CD4-positive, alpha-beta memory T cell (primary cell): ENCODE results near the gene DDN. TPM values are rescaled to one million over a fixed set of nuclear protein-coding genes. Genes with fewer than 3 reads are reported as not detected.

Experiments
- CTCF ChIA-PET: fragments of 350-600 bp; sonication (Branson Sonifier 250); formaldehyde crosslinking; loops from one replicate; lab custom pipeline; 2021; ENCODE audit warnings: inconsistent platforms; ENCODE audit not compliant: partially characterized antibody; lab: Charles Lee
- POLR2A ChIA-PET: fragments of 350-600 bp; sonication (Branson Sonifier 250); formaldehyde crosslinking; loops from one replicate; lab custom pipeline; 2021; ENCODE audit not compliant: partially characterized antibody; lab: Charles Lee
- DNase-seq, 5 donors: peaks; one replicate each; pipeline versions ENCODE4 v3.0.0 to v3.0.0-alpha.2; 2020 to 2022; ENCODE audit warnings: mixed read lengths in 1 of 5
- H3K27ac ChIP-seq: one replicate; pipeline ENCODE4 v1.7.0; 2013; ENCODE audit warnings: low read depth, low read length
- H3K27me3 ChIP-seq: 2 replicates; pipeline ENCODE4 v1.7.0; 2013; ENCODE audit warnings: mild to moderate bottlenecking, low read length, moderate library complexity; ENCODE audit not compliant: insufficient read depth
- H3K36me3 ChIP-seq: 2 replicates; pipeline ENCODE4 v1.7.0; 2013; ENCODE audit warnings: mild to moderate bottlenecking, low read length, moderate library complexity; ENCODE audit not compliant: insufficient read depth
- H3K4me1 ChIP-seq: 2 replicates; pipeline ENCODE4 v1.7.0; 2013; ENCODE audit warnings: mild to moderate bottlenecking, low read length, moderate library complexity; ENCODE audit not compliant: insufficient read depth
- H3K4me3 ChIP-seq, 2 donors: one replicate each; pipeline ENCODE4 v1.7.0; 2013; ENCODE audit warnings: low read length in 2 of 2, mild to moderate bottlenecking in 1 of 2
- H3K9me3 ChIP-seq, 2 donors: one replicate each; pipeline ENCODE4 v1.7.0; 2013; ENCODE audit warnings: low read length in 2 of 2, control low read depth in 1 of 2; ENCODE audit not compliant: control insufficient read depth in 1 of 2
- H3K27ac Mint-ChIP-seq, 7 donors: one replicate each; pipeline ENCODE4 v1.8.0; 2020 to 2021; ENCODE audit warnings: mixed read lengths in 7 of 7, mild to moderate bottlenecking in 6 of 7, inconsistent platforms in 3 of 7, moderate library complexity in 3 of 7
- H3K27me3 Mint-ChIP-seq, 2 donors: one replicate each; pipeline ENCODE4 v1.8.0; 2020 to 2021; ENCODE audit warnings: mixed read lengths in 2 of 2
- H3K36me3 Mint-ChIP-seq, 2 donors: one replicate each; pipeline ENCODE4 v1.8.0; 2020 to 2021; ENCODE audit warnings: mixed read lengths in 2 of 2, inconsistent platforms in 1 of 2, mild to moderate bottlenecking in 1 of 2
- H3K4me1 Mint-ChIP-seq, 4 donors: one replicate each; pipeline ENCODE4 v1.8.0; 2020 to 2021; ENCODE audit warnings: mixed read lengths in 4 of 4, mild to moderate bottlenecking in 1 of 4
- H3K4me3 Mint-ChIP-seq, 8 donors: one replicate each; pipeline ENCODE4 v1.8.0; 2020 to 2021; ENCODE audit warnings: mixed read lengths in 8 of 8, mild to moderate bottlenecking in 7 of 8, moderate library complexity in 6 of 8, inconsistent platforms in 3 of 8
- H3K9me3 Mint-ChIP-seq, 8 donors: one replicate each; pipeline ENCODE4 v1.8.0; 2020 to 2021; ENCODE audit warnings: mixed read lengths in 8 of 8, mild to moderate bottlenecking in 5 of 8, inconsistent platforms in 3 of 8, moderate library complexity in 1 of 8
- intact Hi-C: fragments of 100-400 bp; cut with micrococcal nuclease; formaldehyde crosslinking; loops from one replicate; pipeline ENCODE4 v1.15.1; 2023
- polyA plus RNA-seq, 2 donors: library from polyadenylated mRNA; unstranded; fragments of 300-500 nt; fragmentation: Illumina TruSeq; gene quantifications; one replicate each; pipeline ENCODE4 v1.2.3, GENCODE V29; 2021
- total RNA-seq, 2 experiments: library from RNA; stranded (reverse); gene quantifications; one replicate each; pipeline ENCODE4 v1.2.3, GENCODE V29; 2021

DDN gene
- total and polyA plus RNA-seq, 4 experiments from 2014 or later: not detected

- Histone ChIP-seq H3K4me3 (no peak overlapping the region), H3K9me3 (no peaks in the 10 kb centered on the region), H3K27me3 (no peaks in the 10 kb centered on the region), H3K27ac (no peak overlapping the region), H3K4me1 (peaks cover 15% of the 10 kb centered on the region), H3K36me3 (peaks cover 20% of the 10 kb centered on the region)
- H3K27me3 Mint-ChIP-seq: no peaks in the 10 kb centered on the region
- H3K9me3 Mint-ChIP-seq: no peaks in the 10 kb centered on the region
- peaks cover 14 to 38% (median 25%) of the 10 kb centered on the region in 4 donors for H3K4me1 Mint-ChIP-seq
- DNase-seq: no peak
- H3K27ac Mint-ChIP-seq: peak overlapping the region in 1 of 7 donors; percentile 29
- peaks cover 43 to 48% of the 10 kb centered on the region in 2 donors for H3K36me3 Mint-ChIP-seq
- ChIA-PET CTCF (interaction anchor here (0.8 to 6.3 kb wide), 5 partner anchors 13 to 36 kb away, joined by 3 to 67 read pairs (median 6); partner anchors contain the start of genes DDN and WNT1), POLR2A (no interaction called here)
- intact Hi-C loops: no loop called here
- H3K4me3 Mint-ChIP-seq: no peak overlapping the region
These were observed 14.3 kb upstream of the DDN start for GRCh38 chr12:49013428-49013827.

GRCh38 chr12:49012739-49013138 lies 13.6 kb upstream of the DDN start:
- Mint-ChIP-seq H3K36me3 (peaks cover 42 to 55% of the 10 kb centered on the region in 2 donors), H3K27me3 (no peaks in the 10 kb centered on the region), H3K9me3 (no peaks in the 10 kb centered on the region), H3K4me1 (peaks cover 13 to 32% (median 20%) of the 10 kb centered on the region in 4 donors), H3K27ac (no peak overlapping the region), H3K4me3 (no peak overlapping the region)
- no peak overlapping the region for H3K27ac ChIP-seq
- no peak for DNase-seq
- ChIA-PET POLR2A (interaction anchor here (2.0 kb wide), 1 partner anchor 15 kb away, joined by 8 read pairs; no protein-coding TSS in a partner anchor), CTCF (interaction anchor here (0.6 to 6.3 kb wide), 5 partner anchors 12 to 35 kb away, joined by 3 to 67 read pairs (median 4); partner anchors contain the start of genes DDN and WNT1)
- peaks cover 10% of the 10 kb centered on the region for H3K4me1 ChIP-seq
- H3K4me3 ChIP-seq: no peak overlapping the region
- H3K27me3 ChIP-seq: no peaks in the 10 kb centered on the region
- peaks cover 20% of the 10 kb centered on the region for H3K36me3 ChIP-seq
- intact Hi-C loops: no loop called here
- H3K9me3 ChIP-seq: no peaks in the 10 kb centered on the region

- POLR2A ChIA-PET: interaction anchor here (0.9 kb wide), 1 partner anchor 18 kb away, joined by 3 read pairs; no protein-coding TSS in a partner anchor
- H3K9me3 ChIP-seq: no peaks in the 10 kb centered on the region
- no peaks in the 10 kb centered on the region for H3K4me1 ChIP-seq
- CTCF ChIA-PET: no interaction called here
- no peak overlapping the region for H3K27ac ChIP-seq
- H3K27me3 ChIP-seq: no peaks in the 10 kb centered on the region
- Mint-ChIP-seq H3K27me3 (no peaks in the 10 kb centered on the region), H3K4me3 (no peak overlapping the region), H3K9me3 (no peaks in the 10 kb centered on the region), H3K36me3 (peaks cover 46 to 58% of the 10 kb centered on the region in 2 donors), H3K4me1 (peaks cover 3 to 10% (median 4%) of the 10 kb centered on the region in 4 donors), H3K27ac (peak overlapping the region in 1 of 7 donors; percentile 13)
- H3K36me3 ChIP-seq: peaks cover 30% of the 10 kb centered on the region
- H3K4me3 ChIP-seq: no peak overlapping the region
- intact Hi-C loops: no loop called here
- DNase-seq: no peak
These were observed 11.0 kb upstream of the DDN start for GRCh38 chr12:49010092-49010668.

GRCh38 chr12:49008943-49009342 lies 9.8 kb upstream of the DDN start:
- H3K27ac Mint-ChIP-seq: no peak overlapping the region
- H3K36me3 Mint-ChIP-seq: peaks cover 58 to 66% of the 10 kb centered on the region in 2 donors
- POLR2A ChIA-PET: interaction anchor here (1.7 kb wide), 1 partner anchor 11 kb away, joined by 3 read pairs; no protein-coding TSS in a partner anchor

DNA sequence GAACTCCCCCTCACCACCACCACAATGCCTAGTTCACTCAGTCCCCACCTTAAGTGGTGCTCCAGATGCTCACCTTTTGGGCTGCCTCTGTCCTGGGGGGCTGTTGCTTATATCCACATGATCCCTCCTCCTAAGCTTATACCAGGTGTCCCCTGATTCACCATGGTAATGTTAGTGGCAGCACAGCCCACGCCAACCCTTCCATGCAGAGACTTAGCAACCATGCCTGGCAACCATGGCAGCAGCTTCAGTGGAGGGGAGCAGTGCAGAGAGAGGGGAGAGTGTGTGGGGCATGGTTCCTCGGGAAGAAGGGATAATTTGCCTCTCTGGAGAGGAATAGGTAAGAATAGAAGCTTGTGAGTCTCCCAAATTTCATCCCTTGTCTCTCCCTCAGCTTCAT lies 1.2 kb upstream of the DDN start:
- peak overlapping the region in 4 of 8 donors; percentile 52 to 83 (median 62) for H3K4me3 Mint-ChIP-seq
- no peak overlapping the region for H3K4me3 ChIP-seq
- peaks cover 26% of the 10 kb centered on the region for H3K36me3 ChIP-seq
- DNase-seq: no peak
- peaks cover 17 to 43% (median 24%) of the 10 kb centered on the region in 4 donors for H3K4me1 Mint-ChIP-seq
- H3K27ac ChIP-seq: no peak overlapping the region
- peaks cover 43 to 48% of the 10 kb centered on the region in 2 donors for H3K36me3 Mint-ChIP-seq
- peaks cover 18 to 40% of the 10 kb centered on the region in 2 donors for H3K27me3 Mint-ChIP-seq
- H3K27me3 ChIP-seq: peaks cover 10% of the 10 kb centered on the region
- ChIA-PET CTCF (interaction anchor here (1.1 to 14.1 kb wide), 7 partner anchors 12 to 76 kb away, joined by 3 to 244 read pairs (median 7); partner anchors contain the start of genes PRKAG1 and WNT1), POLR2A (interaction anchor here (1.1 to 7.3 kb wide), 2 partner anchors 19 to 89 kb away, joined by 3 to 46 read pairs; no protein-coding TSS in a partner anchor)
- H3K9me3 ChIP-seq: no peaks in the 10 kb centered on the region
- H3K4me1 ChIP-seq: peaks cover 37% of the 10 kb centered on the region
- intact Hi-C loops: no loop called here
- H3K9me3 Mint-ChIP-seq: no peaks in the 10 kb centered on the region
- peak overlapping the region in 1 of 7 donors; percentile 14 for H3K27ac Mint-ChIP-seq

More at GRCh38 chr12:49008943-49009342, 9.8 kb upstream of the DDN start:
- no peak overlapping the region for H3K27ac ChIP-seq
- peaks cover 0 to 3% (median 0%) of the 10 kb centered on the region in 4 donors for H3K4me1 Mint-ChIP-seq
- H3K36me3 ChIP-seq: peaks cover 40% of the 10 kb centered on the region
- no peaks in the 10 kb centered on the region for H3K27me3 Mint-ChIP-seq
- H3K9me3 Mint-ChIP-seq: no peaks in the 10 kb centered on the region
- no peaks in the 10 kb centered on the region for H3K9me3 ChIP-seq
- CTCF ChIA-PET: no interaction called here
- H3K4me3 Mint-ChIP-seq: no peak overlapping the region
- H3K4me1 ChIP-seq: no peaks in the 10 kb centered on the region
- no peak overlapping the region for H3K4me3 ChIP-seq
- no peaks in the 10 kb centered on the region for H3K27me3 ChIP-seq
- no peak for DNase-seq
- intact Hi-C loops: no loop called here

GRCh38 chr12:48998497-48999353 lies 450 bp downstream of the DDN start:
- CTCF ChIA-PET: interaction anchor here (2.0 to 14.1 kb wide), 5 partner anchors 10 to 45 kb away, joined by 7 to 244 read pairs (median 52); partner anchors contain the start of genes PRKAG1 and WNT1
- no peak overlapping the region for H3K27ac ChIP-seq
- H3K9me3 ChIP-seq: no peaks in the 10 kb centered on the region
- intact Hi-C loops: loop anchor here (5.0 kb wide), 1 partner anchor 64 kb away; the partner anchor contains the start of gene KMT2D
- H3K27me3 Mint-ChIP-seq: peaks cover 27 to 48% of the 10 kb centered on the region in 2 donors
- peaks cover 28 to 31% of the 10 kb centered on the region in 2 donors for H3K36me3 Mint-ChIP-seq
- H3K4me3 Mint-ChIP-seq: peak overlapping the region; percentile 60 to 81 (median 76)
- peaks cover 18% of the 10 kb centered on the region for H3K27me3 ChIP-seq
- H3K4me1 ChIP-seq: peaks cover 42% of the 10 kb centered on the region
- H3K4me1 Mint-ChIP-seq: peaks cover 17 to 47% (median 26%) of the 10 kb centered on the region in 4 donors
- POLR2A ChIA-PET: interaction anchor here (1.0 to 7.3 kb wide), 8 partner anchors 10 to 132 kb away, joined by 3 to 46 read pairs (median 8); partner anchors contain the start of genes PRKAG1 and TUBA1B
- DNase-seq: peak in 1 of 5 donors; percentile 31
- H3K27ac Mint-ChIP-seq: peak overlapping the region in 4 of 7 donors; percentile 27 to 77 (median 54)
- peaks cover 15% of the 10 kb centered on the region for H3K36me3 ChIP-seq
- no peaks in the 10 kb centered on the region for H3K9me3 Mint-ChIP-seq
- peak overlapping the region in 1 of 2 donors; percentile 60 for H3K4me3 ChIP-seq
